Gastroesophageal sphincter (tissue), 4 donors: ENCODE measurements around the gene IL23R. TPM values are rescaled to one million over a fixed set of nuclear protein-coding genes. Genes with fewer than 3 reads are reported as not detected.
"Not testable (repeated sequence)": the region's sequence is repeated elsewhere in the genome, so short reads cannot be mapped to it uniquely, and the experiment has no call there.

Experiments
- ATAC-seq: fragments of 150-250 bp; one replicate; pipeline ENCODE4 v1.9.1; 2016; ENCODE audit warnings: mild to moderate bottlenecking, moderate library complexity
- H3K27ac ChIP-seq, 4 donors: fragments of 200-600 bp; sonication (generic) in 3 of 4; 1 replicate in 3 of 4; 2 replicates in 1 of 4; pipeline ENCODE4 v1.5.1; 2016 to 2019
- H3K27me3 ChIP-seq: fragments of 200-600 bp; sonication (generic); one replicate; pipeline ENCODE4 v1.5.1; 2019
- H3K36me3 ChIP-seq, 2 donors: fragments of 200-600 bp; sonication (generic); one replicate each; pipeline ENCODE4 v1.5.1; 2019; ENCODE audit warnings: control low read depth in 1 of 2
- H3K4me1 ChIP-seq, 3 donors: fragments of 200-600 bp; sonication (generic); 1 replicate in 2 of 3; 2 replicates in 1 of 3; pipeline ENCODE4 v1.5.1; 2016 to 2019; ENCODE audit warnings: control low read depth in 2 of 3
- H3K4me3 ChIP-seq, 2 donors: fragments of 200-600 bp; sonication (generic); one replicate each; pipeline ENCODE4 v1.5.1; 2019; ENCODE audit warnings: mild to moderate bottlenecking in 1 of 2, moderate library complexity in 1 of 2
- H3K9me3 ChIP-seq, 3 donors: fragments of 200-600 bp; sonication (generic); one replicate each; pipeline ENCODE4 v1.5.1; 2017 to 2019; ENCODE audit warnings: control low read depth in 2 of 3
- EP300 ChIP-seq: sonication (generic); formaldehyde crosslinking; IDR thresholded peaks from one replicate; pipeline ENCODE4 v1.6.1; 2017; ENCODE audit warnings: antibody characterized with exemption, mild to moderate bottlenecking
- POLR2A ChIP-seq, 2 donors: fragments of 450-650 bp; IDR thresholded peaks; one replicate each; pipeline ENCODE4 v1.6.1; 2017; ENCODE audit warnings: antibody characterized with exemption in 2 of 2, mild to moderate bottlenecking in 2 of 2, moderate library complexity in 1 of 2
- POLR2AphosphoS5 ChIP-seq: sonication (generic); formaldehyde crosslinking; IDR thresholded peaks from one replicate; pipeline ENCODE4 v1.6.1; 2017; ENCODE audit warnings: antibody characterized with exemption
- WGBS, 2 donors: methylation state at CpG; one replicate each; pipeline ENCODE4 v1.1.5; 2018; ENCODE audit warnings: low coverage in 1 of 2; 5-methylcytosine and 5-hydroxymethylcytosine counted together
- total RNA-seq, 4 donors: library from RNA; depleted of rRNA; stranded (reverse); fragments of >200 nt; gene quantifications; one replicate each; pipeline ENCODE4 v1.1.0, GENCODE V29; 2016
- TF ChIP-seq, protein P1 (sequence below), 4 experiments: fragments of 200-600 bp in 2 of 4; fragments of 450-650 bp in 2 of 4; sonication (generic) in 1 of 4; IDR thresholded peaks; one replicate each; pipeline ENCODE4 v1.5.1; 2017 to 2019; ENCODE audit warnings: antibody characterized with exemption in 4 of 4, mild to moderate bottlenecking in 2 of 4, moderate library complexity in 2 of 4

Gene IL23R
- total RNA-seq, 4 donors from 2014 or later = not detected

DNA sequence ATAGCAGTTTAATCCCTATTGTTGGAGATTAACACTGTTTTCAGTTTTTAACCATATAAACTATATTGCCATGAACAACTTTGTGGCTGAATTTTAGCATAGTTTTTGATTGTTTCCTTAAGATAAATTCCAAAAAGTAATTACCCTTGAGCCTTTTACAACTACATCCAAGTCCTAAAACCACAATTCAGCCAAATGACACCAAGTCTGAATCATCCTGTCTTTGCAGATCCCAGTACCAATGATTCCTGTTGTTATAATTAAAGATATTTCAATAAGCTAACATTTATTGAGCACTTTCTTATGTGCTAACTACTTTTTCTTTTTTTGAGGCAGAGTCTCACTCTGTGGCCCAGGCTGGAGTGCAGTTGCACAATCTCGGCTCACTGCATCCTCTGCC lies 35.6 kb downstream of the IL23R start:
- Histone ChIP-seq H3K4me3 (no peak overlapping the region), H3K4me1 (no peaks in the 10 kb centered on the region), H3K27ac (no peak overlapping the region), H3K27me3 (no peaks in the 10 kb centered on the region), H3K36me3 (no peaks in the 10 kb centered on the region), H3K9me3 (no peaks in the 10 kb centered on the region)
- TF ChIP-seq POLR2A (IDR thresholded peaks at IDR 0.05) (no peak), POLR2AphosphoS5 (no peak)
- WGBS, 2 donors = 80 to 100% methylated on average over 1 of the region's 1 CpG
- ATAC-seq = no peak

DNA sequence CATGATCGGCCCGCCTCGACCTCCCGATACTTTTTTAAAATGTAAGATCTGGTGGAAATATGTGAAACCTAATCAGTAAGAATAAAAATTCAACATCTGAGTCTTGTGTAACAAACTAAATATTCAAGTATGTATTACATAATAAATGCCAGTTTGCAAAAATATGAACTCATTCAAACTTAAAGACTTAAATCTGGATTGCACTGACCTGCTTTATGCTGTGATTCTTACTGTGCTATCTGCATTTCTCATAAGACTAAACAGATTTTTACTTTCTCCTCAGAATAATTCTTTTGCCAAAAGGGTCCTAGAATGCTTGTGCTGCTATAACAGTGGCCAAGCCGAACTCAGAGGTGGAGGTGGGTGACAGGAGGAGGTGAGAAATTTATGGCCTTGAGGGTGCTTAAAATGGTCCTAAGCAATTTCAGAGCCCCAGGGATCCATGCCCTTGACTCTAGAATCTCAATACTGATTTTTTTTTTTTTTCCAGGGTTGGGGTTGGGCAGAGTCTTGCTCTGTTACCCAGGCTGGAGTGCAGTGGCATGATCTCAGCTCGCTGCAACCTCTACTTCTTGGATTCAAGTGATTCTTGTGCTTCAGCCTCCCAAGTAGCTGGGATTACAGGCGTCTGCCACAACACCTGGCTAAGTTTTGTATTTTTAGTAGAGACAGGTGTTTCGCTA lies 38.2 kb downstream of the IL23R start:
- 50 to 65% methylated on average over 4 to 6 of the region's 8 CpGs for WGBS, 2 donors
- H3K4me3 ChIP-seq = no peak overlapping the region
- TF ChIP-seq, protein P1, sequence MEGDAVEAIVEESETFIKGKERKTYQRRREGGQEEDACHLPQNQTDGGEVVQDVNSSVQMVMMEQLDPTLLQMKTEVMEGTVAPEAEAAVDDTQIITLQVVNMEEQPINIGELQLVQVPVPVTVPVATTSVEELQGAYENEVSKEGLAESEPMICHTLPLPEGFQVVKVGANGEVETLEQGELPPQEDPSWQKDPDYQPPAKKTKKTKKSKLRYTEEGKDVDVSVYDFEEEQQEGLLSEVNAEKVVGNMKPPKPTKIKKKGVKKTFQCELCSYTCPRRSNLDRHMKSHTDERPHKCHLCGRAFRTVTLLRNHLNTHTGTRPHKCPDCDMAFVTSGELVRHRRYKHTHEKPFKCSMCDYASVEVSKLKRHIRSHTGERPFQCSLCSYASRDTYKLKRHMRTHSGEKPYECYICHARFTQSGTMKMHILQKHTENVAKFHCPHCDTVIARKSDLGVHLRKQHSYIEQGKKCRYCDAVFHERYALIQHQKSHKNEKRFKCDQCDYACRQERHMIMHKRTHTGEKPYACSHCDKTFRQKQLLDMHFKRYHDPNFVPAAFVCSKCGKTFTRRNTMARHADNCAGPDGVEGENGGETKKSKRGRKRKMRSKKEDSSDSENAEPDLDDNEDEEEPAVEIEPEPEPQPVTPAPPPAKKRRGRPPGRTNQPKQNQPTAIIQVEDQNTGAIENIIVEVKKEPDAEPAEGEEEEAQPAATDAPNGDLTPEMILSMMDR (IDR thresholded peaks at IDR 0.05) = no peak
- TF ChIP-seq POLR2A (IDR thresholded peaks at IDR 0.05) = no peak
- no peak for TF ChIP-seq POLR2AphosphoS5
- TF ChIP-seq EP300 = no peak

DNA sequence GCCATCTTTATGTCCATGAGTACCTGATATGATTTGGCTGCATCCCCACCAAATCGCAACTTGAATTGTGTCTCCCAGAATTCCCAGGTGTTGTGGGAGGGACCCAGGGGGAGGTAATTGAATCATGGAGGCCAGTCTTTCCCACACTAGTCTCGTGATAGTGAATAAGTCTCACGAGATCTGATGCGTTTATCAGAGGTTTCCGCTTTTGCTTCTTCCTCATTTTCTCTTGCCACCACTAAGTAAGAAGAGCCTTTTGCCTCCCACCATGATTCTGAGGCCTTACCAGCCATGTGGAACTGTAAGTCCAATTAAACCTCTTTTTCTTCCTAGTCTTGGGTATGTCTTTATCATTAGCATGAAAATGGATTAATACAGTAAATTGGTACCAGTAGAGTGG lies 41.1 kb downstream of the IL23R start:
- H3K27ac ChIP-seq, H3K9me3 ChIP-seq, H3K27me3 ChIP-seq, H3K36me3 ChIP-seq, H3K4me3 ChIP-seq, ATAC-seq, H3K4me1 ChIP-seq: not testable (repeated sequence)
- 90 to 98% methylated on average over 5 of the region's 5 CpGs for WGBS, 2 donors

More for the DNA sequence above, 38.2 kb downstream of the IL23R start:
- Histone ChIP-seq H3K27ac (no peak overlapping the region), H3K9me3 (no peaks in the 10 kb centered on the region), H3K36me3 (no peaks in the 10 kb centered on the region), H3K4me1 (no peaks in the 10 kb centered on the region), H3K27me3 (no peaks in the 10 kb centered on the region)
- ATAC-seq = no peak

DNA sequence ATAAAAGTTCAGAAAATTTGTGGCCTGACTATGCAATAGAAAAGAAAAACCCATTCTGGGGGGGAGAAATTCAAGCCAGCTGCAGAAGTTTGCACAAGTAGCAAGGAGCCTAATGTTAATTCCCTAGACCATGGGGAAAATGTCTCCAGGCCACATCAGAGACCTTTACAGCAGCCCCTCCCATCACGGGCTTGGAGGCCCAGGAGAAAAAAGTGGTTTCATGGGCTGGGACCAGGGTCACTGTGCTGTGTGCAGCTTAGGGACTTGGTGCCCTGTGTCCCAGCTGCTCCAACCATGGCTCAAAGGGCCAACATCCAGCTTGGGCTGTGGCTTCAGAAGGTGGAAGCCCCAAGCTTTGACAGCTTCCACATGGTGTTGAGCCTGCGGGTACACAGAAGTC lies 42.0 kb downstream of the IL23R start:
- TF ChIP-seq EP300 (no peak), POLR2A (IDR thresholded peaks at IDR 0.05) (no peak), POLR2AphosphoS5 (no peak)
- Histone ChIP-seq H3K27ac (no peak overlapping the region), H3K27me3 (no peaks in the 10 kb centered on the region), H3K4me3 (no peak overlapping the region), H3K4me1 (no peaks in the 10 kb centered on the region), H3K36me3 (no peaks in the 10 kb centered on the region), H3K9me3 (no peaks in the 10 kb centered on the region)
- 90% methylated on average over 1 of the region's 2 CpGs; no CpG with 5 or more reads in 1 of the 2 donors for WGBS, 2 donors
- ATAC-seq = no peak

DNA sequence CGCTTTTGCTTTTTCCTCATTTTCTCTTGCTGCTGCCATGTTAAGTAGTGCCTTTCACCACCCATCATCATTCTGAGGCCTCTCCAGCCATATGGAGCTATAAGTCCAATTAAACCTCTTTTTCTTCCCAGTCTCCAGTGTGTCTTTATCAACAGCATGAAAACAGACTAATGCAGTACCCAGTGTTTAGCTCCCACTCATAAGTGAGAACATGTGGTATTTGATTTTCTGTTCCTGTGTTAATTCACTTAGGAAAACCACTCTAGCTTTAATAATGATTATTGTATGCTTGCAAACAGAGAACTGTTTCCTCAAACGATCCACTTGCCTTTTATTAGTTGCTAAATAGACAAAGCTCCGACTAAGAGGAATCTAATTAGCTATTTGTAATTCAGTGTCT lies 43.3 kb downstream of the IL23R start:
- WGBS, 2 donors = 65% methylated on average over 3 of the region's 3 CpGs
- Histone ChIP-seq H3K4me3 (no peak overlapping the region), H3K36me3 (no peaks in the 10 kb centered on the region), H3K27ac (no peak overlapping the region), H3K27me3 (no peaks in the 10 kb centered on the region), H3K9me3 (no peaks in the 10 kb centered on the region), H3K4me1 (no peaks in the 10 kb centered on the region)
- ATAC-seq = no peak
- TF ChIP-seq POLR2A (IDR thresholded peaks at IDR 0.05) (no peak), POLR2AphosphoS5 (no peak), EP300 (no peak)
- TF ChIP-seq, protein P1 (IDR thresholded peaks at IDR 0.05) = no peak

DNA sequence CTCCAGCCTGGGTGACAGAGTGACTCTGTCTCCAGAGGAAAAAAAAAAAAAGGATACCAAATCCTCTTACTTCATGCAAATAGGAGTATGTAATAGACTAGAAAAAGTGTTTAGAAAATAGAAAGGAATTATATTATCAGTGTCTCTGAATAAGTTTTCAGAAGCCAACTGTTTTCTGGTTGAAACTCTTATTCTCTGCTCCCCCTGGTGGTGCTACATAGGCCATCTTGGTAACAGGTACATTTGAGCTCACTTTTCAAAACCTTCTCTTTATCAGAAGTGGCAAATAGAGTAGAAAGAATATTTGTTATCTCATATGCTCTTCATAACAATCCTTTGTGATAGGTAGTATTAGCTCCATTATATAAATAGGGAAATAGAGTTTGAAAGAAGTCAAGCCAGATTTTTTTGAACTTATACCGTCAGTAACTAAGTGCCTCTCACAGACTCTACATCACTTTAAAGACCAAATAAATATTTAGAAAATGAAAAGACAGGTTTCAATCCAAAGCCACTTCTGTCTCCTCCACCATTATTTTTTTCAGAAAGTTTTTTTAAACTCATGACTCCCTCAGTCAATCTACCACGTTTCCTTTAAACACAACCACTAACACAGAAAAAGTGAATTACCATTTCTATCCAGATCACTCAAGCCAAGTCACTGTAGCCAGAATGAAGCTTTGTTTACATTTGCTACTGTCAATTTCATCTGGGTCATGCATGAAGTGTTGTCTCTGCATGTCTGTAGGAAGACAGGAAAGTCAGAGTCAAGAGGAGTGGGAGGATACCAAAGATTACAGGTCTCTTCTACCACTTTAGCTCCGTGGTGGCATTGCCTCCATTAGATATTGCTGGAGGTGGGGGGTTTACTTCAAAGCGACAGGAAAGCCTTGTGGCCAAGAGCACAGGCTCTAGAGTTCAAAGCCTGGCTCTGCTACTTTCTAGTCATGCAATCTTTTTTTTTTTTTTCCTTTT lies 45.6 kb downstream of the IL23R start:
- H3K36me3 ChIP-seq = no peaks in the 10 kb centered on the region
- WGBS, 2 donors = 55 to 71% methylated on average over 4 of the region's 4 CpGs
- TF ChIP-seq, protein P1 (IDR thresholded peaks at IDR 0.05) = peak; percentile 9 to 44 (median 38)
- no peak for TF ChIP-seq EP300
- TF ChIP-seq POLR2AphosphoS5 = no peak
- TF ChIP-seq POLR2A (IDR thresholded peaks at IDR 0.05) = no peak
- no peaks in the 10 kb centered on the region for H3K9me3 ChIP-seq
- H3K27me3 ChIP-seq = no peaks in the 10 kb centered on the region
- no peak overlapping the region for H3K4me3 ChIP-seq
- no peaks in the 10 kb centered on the region for H3K4me1 ChIP-seq
- no peak for ATAC-seq
- no peak overlapping the region for H3K27ac ChIP-seq
